Smooth muscle cell of bladder (primary cell): ENCODE results near the gene ZSCAN26. TPM values are rescaled to one million over a fixed set of nuclear protein-coding genes. Genes with fewer than 3 reads are reported as not detected.

Experiments used
- total RNA-seq: library from RNA; depleted of rRNA; stranded (reverse); fragments of >200 nt; gene quantifications from 2 replicates; pipeline ENCODE4 v1.2.3, GENCODE V29; 2014

ZSCAN26 gene
- 9.1 and 12.3 TPM in 2 replicates for total RNA-seq

GRCh38 chr6:28266962-28267694 lies at the start of gene ZSCAN26:
Gene ZSCAN26 (plus strand): TSS chr6:28267143. CDS start chr6:28271920, 4,777 bp downstream.

DNA sequence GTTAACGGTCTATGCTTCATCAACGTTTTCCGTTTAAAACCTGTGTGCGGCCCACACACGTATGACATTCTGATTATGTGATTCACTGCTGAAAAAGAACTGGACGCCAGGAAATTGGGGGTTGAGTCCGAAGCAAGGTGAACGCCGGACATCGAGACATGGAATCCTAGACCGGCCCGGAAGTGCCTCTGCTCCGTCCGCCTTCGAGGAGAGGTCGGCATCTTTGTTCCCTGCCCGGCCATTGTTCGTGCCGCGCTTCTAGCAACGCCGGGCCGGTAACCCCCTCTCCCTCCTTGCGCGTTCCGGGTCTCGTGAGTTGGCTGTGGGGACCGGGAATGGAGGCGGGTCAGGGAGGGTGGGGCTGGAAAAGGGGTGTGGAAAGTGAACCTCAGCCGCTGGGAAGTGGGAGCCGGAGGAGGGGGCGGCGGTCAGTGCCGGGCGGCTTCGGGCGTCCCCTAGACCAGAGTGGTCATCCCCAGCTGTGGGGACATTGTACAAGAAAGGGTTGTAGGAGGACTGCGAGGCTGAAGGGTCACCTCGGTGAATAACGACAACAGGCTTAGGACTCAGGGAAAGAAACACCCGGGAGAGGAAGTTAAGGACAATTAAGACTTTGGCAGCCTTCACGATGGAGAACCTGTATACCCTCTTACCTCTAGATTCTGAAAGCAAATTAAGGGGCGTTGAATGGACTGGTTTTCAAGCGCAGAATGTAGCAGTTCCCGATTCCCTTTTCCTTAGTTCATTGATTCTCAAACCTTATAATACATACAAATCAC lies 41.7 kb upstream of the ZSCAN26 start, which contains the start of gene ZSCAN9:
ZSCAN9 (plus strand) TSS at position 220 of the 779 bp plus-strand sequence. CDS start 1,810 bp downstream, outside the sequence.

DNA sequence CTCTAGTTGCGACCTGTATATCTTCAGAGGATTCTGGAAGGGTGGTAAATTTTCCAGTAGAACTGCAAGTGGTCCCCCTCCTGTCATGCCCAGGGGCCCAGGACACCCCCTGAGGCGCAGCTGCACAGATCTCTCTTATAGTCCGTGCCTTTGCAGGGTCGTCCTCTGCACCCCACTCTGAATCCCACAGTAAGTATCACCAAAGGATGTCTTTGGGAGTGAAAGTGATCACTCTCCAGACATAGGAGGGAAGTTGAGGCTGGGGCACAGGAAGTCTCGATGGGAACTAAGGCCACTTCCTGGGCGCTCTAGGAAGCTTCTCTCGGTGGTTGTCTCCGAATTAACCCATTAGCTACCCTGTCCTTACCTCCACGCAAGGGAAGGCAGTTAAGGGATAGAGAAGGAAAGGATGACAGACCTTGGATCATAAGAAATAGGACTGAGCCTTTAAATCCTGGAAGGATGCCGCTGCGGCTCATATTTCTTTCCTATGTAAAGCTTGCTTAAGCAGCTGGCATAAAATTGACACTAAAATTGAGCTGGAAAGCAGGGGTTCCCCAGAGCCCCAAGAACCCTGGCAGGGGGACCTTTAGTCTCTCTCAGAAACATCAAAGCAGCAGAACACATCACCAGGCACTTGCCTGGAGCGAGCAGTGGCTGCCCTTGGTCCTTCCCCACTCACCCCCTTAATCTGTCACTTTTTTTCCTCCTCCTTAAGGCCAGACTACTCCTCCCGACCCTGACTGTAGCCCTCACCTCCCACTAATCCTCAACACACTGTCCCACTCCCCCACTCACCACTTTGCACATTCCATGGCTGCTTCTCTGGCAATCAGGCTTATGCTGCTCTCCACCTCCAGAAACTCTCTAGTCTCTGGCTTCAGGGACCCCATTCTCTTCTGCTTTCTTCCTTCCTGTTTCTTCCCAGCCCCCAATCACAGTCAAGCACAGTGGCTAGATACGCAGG lies 14.7 kb upstream of the ZSCAN26 start, which contains the start of gene ZKSCAN4:
ZKSCAN4 (minus strand) TSS at position 261 of the 967 bp plus-strand sequence. CDS start 289 bp downstream, outside the sequence.

GRCh38 chr6:28258877-28259777 lies 7.8 kb upstream of the ZSCAN26 start, which contains the start of gene NKAPL:
Gene NKAPL (plus strand): TSS chr6:28259297. CDS start chr6:28259372, 75 bp downstream.

GRCh38 chr6:28281288-28282064 lies 14.5 kb downstream of the ZSCAN26 start, which contains the start of gene PGBD1:
Gene PGBD1 (plus strand): TSS chr6:28281572. CDS start chr6:28283814, 2,242 bp downstream.

Other genes with a start within 250 kb of the ZSCAN26 start
- 0.46 and 0.57 TPM in 2 replicates for gene ZNF165, start 186.6 kb upstream of the ZSCAN26 start, total RNA-seq
- gene ZSCAN16, start 142.5 kb upstream of the ZSCAN26 start, total RNA-seq = 1.8 and 2.8 TPM in 2 replicates
- gene ZKSCAN8, start 125.3 kb upstream of the ZSCAN26 start, total RNA-seq = 11.9 and 14.5 TPM in 2 replicates
- 7.3 and 8.8 TPM in 2 replicates for gene ZSCAN9, start 41.9 kb upstream of the ZSCAN26 start, total RNA-seq
- gene ZKSCAN4, start 14.9 kb upstream of the ZSCAN26 start, total RNA-seq = 5.3 and 5.6 TPM in 2 replicates
- gene NKAPL, start 7.8 kb upstream of the ZSCAN26 start, total RNA-seq = 1.8 and 2.0 TPM in 2 replicates
- 2.7 and 3.3 TPM in 2 replicates for gene PGBD1, start 14.4 kb downstream of the ZSCAN26 start, total RNA-seq
- gene ZSCAN31, start 69.0 kb downstream of the ZSCAN26 start, total RNA-seq = 7.8 and 16.2 TPM in 2 replicates
- 3.7 and 5.0 TPM in 2 replicates for gene ZKSCAN3, start 82.8 kb downstream of the ZSCAN26 start, total RNA-seq
- gene ZSCAN12, start 132.6 kb downstream of the ZSCAN26 start, total RNA-seq = 5.4 and 6.6 TPM in 2 replicates
- 4.4 and 6.0 TPM in 2 replicates for gene ZSCAN23, start 176.3 kb downstream of the ZSCAN26 start, total RNA-seq
- gene GPX6, start 248.7 kb downstream of the ZSCAN26 start, total RNA-seq = not detected in 2 replicates